HG02763 (cell line): ENCODE measurements around the gene EIF3B.
A peak's percentile ranks its signal among the peaks of the same experiment; 100 is the strongest.
"Not testable (repeated sequence)": the region's sequence is repeated elsewhere in the genome, so short reads cannot be mapped to it uniquely, and the experiment has no call there.

Experiments
- ATAC-seq: cut with Tn5 transposase; IDR thresholded peaks from one replicate; pipeline ENCODE4 v1.9.1; 2021; ENCODE audit warnings: mild to moderate bottlenecking, moderate library complexity; ENCODE audit not compliant: unreplicated experiment

The EIF3B gene

GRCh38 chr7:2399848-2400587, 45.4 kb downstream of the EIF3B start:
- ATAC-seq, result no peak

GRCh38 chr7:2402687-2403013, 48.0 kb downstream of the EIF3B start:
- ATAC-seq, result no peak

- ATAC-seq, result peak; percentile 51
These were observed 48.5 kb downstream of the EIF3B start, which contains the start of gene CHST12 for GRCh38 chr7:2403014-2403717. TSS of gene CHST12 (plus strand) at chr7:2403611. CDS start at chr7:2432640, 29,029 bp downstream.

GRCh38 chr7:2403718-2404648, 49.4 kb downstream of the EIF3B start:
- ATAC-seq, result peak; percentile 11

GRCh38 chr7:2404714-2405119, 50.1 kb downstream of the EIF3B start:
- ATAC-seq, result no peak

- ATAC-seq, result no peak
These were observed 50.6 kb downstream of the EIF3B start for GRCh38 chr7:2405201-2405600.

- no peak for ATAC-seq
These were observed 51.1 kb downstream of the EIF3B start for GRCh38 chr7:2405601-2406345.

- ATAC-seq, result no peak
These were observed 55.3 kb downstream of the EIF3B start for GRCh38 chr7:2409745-2410414.

- ATAC-seq, result no peak
These were observed 56.4 kb downstream of the EIF3B start for GRCh38 chr7:2411049-2411448.

- ATAC-seq, result no peak
These were observed 57.4 kb downstream of the EIF3B start for GRCh38 chr7:2411815-2412586.

GRCh38 chr7:2412587-2413201, 58.1 kb downstream of the EIF3B start:
- ATAC-seq, result no peak

GRCh38 chr7:2416063-2416462, 61.4 kb downstream of the EIF3B start:
- no peak for ATAC-seq

- ATAC-seq, result no peak
These were observed 62.0 kb downstream of the EIF3B start for GRCh38 chr7:2416650-2417049.

- not testable (repeated sequence) for ATAC-seq
These were observed 62.6 kb downstream of the EIF3B start for GRCh38 chr7:2417178-2417577.

GRCh38 chr7:2417981-2418481, 63.4 kb downstream of the EIF3B start:
- no peak for ATAC-seq

GRCh38 chr7:2420216-2420933, 65.7 kb downstream of the EIF3B start:
- ATAC-seq, result no peak

GRCh38 chr7:2421943-2422310, 67.3 kb downstream of the EIF3B start:
- ATAC-seq, result no peak

- no peak for ATAC-seq
These were observed 71.1 kb downstream of the EIF3B start for GRCh38 chr7:2425749-2426148.
